OCI-LY7 (cell line): ENCODE results near the gene ZNF160.

ENCODE experiments used
- CTCF ChIP-seq: fragments of 200-600 bp; sonication (generic); conservative IDR thresholded peaks from 2 replicates; pipeline ENCODE4 v1.5.1; 2014; ENCODE audit warnings: mild to moderate bottlenecking, antibody characterized with exemption, low read length, moderate library complexity, mixed read lengths
- EZH2phosphoT487 ChIP-seq: fragments of 200-600 bp; sonication (generic); IDR thresholded peaks from 2 replicates; pipeline ENCODE4 v1.6.1; 2018; ENCODE audit warnings: low read depth, borderline replicate concordance, mild to moderate bottlenecking, mixed run types, antibody characterized with exemption, low read length, moderate library complexity, mixed read lengths

GRCh38 chr19:53055117-53055516 is 48.1 kb downstream of the ZNF160 start:
- TF ChIP-seq CTCF (no peak), EZH2phosphoT487 (no peak)
